ENCODE results near the gene PPP2R2D. TPM values are rescaled to one million over a fixed set of nuclear protein-coding genes. Genes with fewer than 3 reads are reported as not detected.
A peak's percentile ranks its signal among the peaks of the same experiment; 100 is the strongest.

Gene PPP2R2D
- total RNA-seq, 1 donor = 24.2 TPM

- no peak overlapping the region for H3K4me3 ChIP-seq (ENCODE audit: low read depth, low read length)
- no peak for DNase-seq (ENCODE audit: low read depth)
- TF ChIP-seq CTCF (IDR thresholded peaks at IDR 0.05; ENCODE audit: insufficient read depth, low read length) = no peak
These were observed 31.2 kb downstream of the PPP2R2D start for GRCh38 chr10:131931981-131932380.

GRCh38 chr10:131933016-131933695 is 32.3 kb downstream of the PPP2R2D start:
- no peak for TF ChIP-seq CTCF (IDR thresholded peaks at IDR 0.05; ENCODE audit: insufficient read depth, low read length)
- no peak overlapping the region for H3K4me3 ChIP-seq (ENCODE audit: low read depth, low read length)
- DNase-seq (ENCODE audit: low read depth) = peak; percentile 8

DNA sequence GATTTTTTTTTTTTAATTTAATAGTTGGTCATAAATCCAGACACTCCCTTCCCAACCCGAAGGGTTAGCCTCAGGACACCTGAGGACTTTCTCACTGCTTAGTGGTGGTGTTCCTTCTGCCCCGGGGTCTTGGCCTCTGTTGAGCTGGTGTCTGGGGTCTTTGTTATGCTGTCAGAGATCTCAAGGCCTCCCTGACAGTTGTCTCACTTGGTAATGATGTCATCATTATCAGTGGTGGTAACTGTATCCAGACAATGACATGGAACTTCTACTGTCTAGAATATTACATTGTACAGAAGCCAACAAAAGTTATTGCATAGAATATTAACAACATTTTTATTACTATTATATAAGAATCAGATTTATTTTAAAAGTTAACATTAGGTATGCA is 32.9 kb downstream of the PPP2R2D start:
- no peak for DNase-seq (ENCODE audit: low read depth)
- H3K4me3 ChIP-seq (ENCODE audit: low read depth, low read length) = no peak overlapping the region
- TF ChIP-seq CTCF (IDR thresholded peaks at IDR 0.05; ENCODE audit: insufficient read depth, low read length) = no peak

DNA sequence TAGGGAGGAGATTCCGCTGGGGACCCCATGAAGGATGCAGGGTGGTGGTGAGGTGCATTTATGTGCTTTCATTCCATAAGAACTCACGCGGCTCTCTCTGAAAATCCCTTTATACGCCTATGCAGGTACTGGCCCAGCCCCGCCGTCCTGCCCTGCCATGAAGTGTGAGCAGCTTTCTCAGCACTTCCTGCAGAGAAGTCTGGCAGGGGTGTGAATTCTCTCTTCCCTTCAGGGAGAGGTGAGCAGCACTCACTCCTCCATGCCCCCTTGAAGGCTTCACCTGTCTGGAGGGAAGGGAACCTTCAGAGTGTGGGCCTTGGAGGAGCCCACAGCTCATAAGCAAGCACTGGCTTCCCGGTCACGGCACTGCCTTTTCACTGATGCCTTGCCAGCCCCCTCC is 34.0 kb downstream of the PPP2R2D start:
- no peak overlapping the region for H3K4me3 ChIP-seq (ENCODE audit: low read depth, low read length)
- no peak for TF ChIP-seq CTCF (IDR thresholded peaks at IDR 0.05; ENCODE audit: insufficient read depth, low read length)

DNA sequence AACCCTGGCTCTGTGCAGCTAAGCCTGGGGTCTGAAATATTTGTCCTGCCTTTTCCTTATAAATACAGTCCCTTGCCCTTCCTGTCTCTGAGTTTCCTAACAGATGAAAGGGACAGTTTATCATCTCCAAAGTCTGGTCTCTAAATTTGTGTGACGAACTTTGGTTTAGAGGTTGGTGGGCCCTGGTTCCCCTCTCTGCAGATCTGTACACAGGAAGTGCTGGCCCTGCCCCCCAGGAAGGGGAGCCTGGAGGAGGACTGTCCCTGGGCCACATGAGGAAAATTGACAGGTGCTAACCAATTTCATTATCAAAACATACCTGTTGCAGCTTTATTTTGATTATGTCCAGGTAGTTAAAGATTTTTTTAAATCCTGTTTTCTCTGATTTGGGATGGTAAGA is 34.5 kb downstream of the PPP2R2D start:
- no peak for TF ChIP-seq CTCF (IDR thresholded peaks at IDR 0.05; ENCODE audit: insufficient read depth, low read length)
- no peak overlapping the region for H3K4me3 ChIP-seq (ENCODE audit: low read depth, low read length)
- DNase-seq (ENCODE audit: low read depth) = no peak

More for the DNA sequence above, 34.0 kb downstream of the PPP2R2D start:
- DNase-seq (ENCODE audit: low read depth) = no peak

- no peak for TF ChIP-seq CTCF (IDR thresholded peaks at IDR 0.05; ENCODE audit: insufficient read depth, low read length)
- DNase-seq (ENCODE audit: low read depth) = no peak
These were observed 35.5 kb downstream of the PPP2R2D start for GRCh38 chr10:131936294-131936693.

GRCh38 chr10:131936736-131937135 is 35.9 kb downstream of the PPP2R2D start:
- TF ChIP-seq CTCF (IDR thresholded peaks at IDR 0.05; ENCODE audit: insufficient read depth, low read length) = no peak
- H3K4me3 ChIP-seq (ENCODE audit: low read depth, low read length) = no peak overlapping the region
- DNase-seq (ENCODE audit: low read depth) = no peak

More at GRCh38 chr10:131936294-131936693, 35.5 kb downstream of the PPP2R2D start:
- no peak overlapping the region for H3K4me3 ChIP-seq (ENCODE audit: low read depth, low read length)

Data from fibroblast of the aortic adventitia (primary cell).